ENCODE measurements around the gene HSBP1L1.
"Not testable (repeated sequence)": the region's sequence is repeated elsewhere in the genome, so short reads cannot be mapped to it uniquely, and the experiment has no call there.

HSBP1L1 gene

GRCh38 chr18:79987566-79987965 is 23.1 kb downstream of the HSBP1L1 start:
- no peak for FAIRE-seq

- FAIRE-seq = no peak
Observed at GRCh38 chr18:79988071-79988450, 23.6 kb downstream of the HSBP1L1 start.

GRCh38 chr18:79988451-79989194 is 24.2 kb downstream of the HSBP1L1 start, which contains the start of gene TXNL4A:
Gene TXNL4A, minus strand, starts transcription at chr18:79988563. Its CDS starts 171 bp downstream, at chr18:79988392.
- no peak for FAIRE-seq

GRCh38 chr18:79989195-79989497 is 24.7 kb downstream of the HSBP1L1 start:
- no peak for FAIRE-seq

GRCh38 chr18:79991494-79991893 is 27.1 kb downstream of the HSBP1L1 start:
- FAIRE-seq = no peak

GRCh38 chr18:79999701-80000100 is 35.3 kb downstream of the HSBP1L1 start:
- FAIRE-seq = not testable (repeated sequence)

- FAIRE-seq = no peak
Observed at GRCh38 chr18:80000877-80001276, 36.4 kb downstream of the HSBP1L1 start.

- no peak for FAIRE-seq
Observed at GRCh38 chr18:80002468-80002867, 38.0 kb downstream of the HSBP1L1 start.

GRCh38 chr18:80004600-80005342 is 40.3 kb downstream of the HSBP1L1 start:
- no peak for FAIRE-seq

GRCh38 chr18:80006724-80007123 is 42.3 kb downstream of the HSBP1L1 start:
- no peak for FAIRE-seq

GRCh38 chr18:80009661-80010550 is 45.5 kb downstream of the HSBP1L1 start:
- FAIRE-seq = no peak

GRCh38 chr18:80010551-80010906 is 46.1 kb downstream of the HSBP1L1 start:
- FAIRE-seq = no peak

GRCh38 chr18:80011496-80012137 is 47.2 kb downstream of the HSBP1L1 start:
- not testable (repeated sequence) for FAIRE-seq

GRCh38 chr18:80012714-80013113 is 48.3 kb downstream of the HSBP1L1 start:
- FAIRE-seq = no peak
